Measurements from ENCODE around the gene NR1H3. TPM values are rescaled to one million over a fixed set of nuclear protein-coding genes. Genes with fewer than 3 reads are reported as not detected.

NR1H3 gene
- polyA plus RNA-seq, 1 of the 3 experiments (the other 2 are of a cell fraction): 7.3 TPM

GRCh38 chr11:47302853-47303252 lies 45.1 kb downstream of the NR1H3 start (continued):
- no peak for TF ChIP-seq FOSL2 (IDR thresholded peaks at IDR 0.05; ENCODE audit: borderline replicate concordance, low read depth)
- no peak for TF ChIP-seq EZH2phosphoT487 (IDR thresholded peaks at IDR 0.05; ENCODE audit: borderline replicate concordance, low read depth)
- TF ChIP-seq EP300 (IDR thresholded peaks at IDR 0.05; ENCODE audit: borderline replicate concordance in 1 of 2, low read depth in 1 of 2, low read length in 1 of 2): no peak
- no peak for TF ChIP-seq RXRA (IDR thresholded peaks at IDR 0.05; ENCODE audit: borderline replicate concordance, low read depth)
- TF ChIP-seq USF1 (IDR thresholded peaks at IDR 0.05; ENCODE audit: borderline replicate concordance, low read depth): no peak
- TF ChIP-seq PBX3 (IDR thresholded peaks at IDR 0.05): no peak
- no peak for TF ChIP-seq ZBTB33 (IDR thresholded peaks at IDR 0.05; ENCODE audit: borderline replicate concordance, low read depth)

- no peak for DNase-seq
- H3K9me2 ChIP-seq: no peaks in the 10 kb centered on the region
- H3K9ac ChIP-seq: no peak overlapping the region
- no peaks in the 10 kb centered on the region for H4K20me1 ChIP-seq (ENCODE audit: insufficient read depth)
- no peak overlapping the region for H3K4me3 ChIP-seq (ENCODE audit: low read depth in 2 of 2, low read length in 1 of 2)
- no CpG with 5 or more reads among the region's 3 CpGs for WGBS (ENCODE audit: low lambda C conversion rate)
- no peaks in the 10 kb centered on the region for H3F3A ChIP-seq (replicated peaks; ENCODE audit: insufficient read depth)
- TF ChIP-seq RXRA (IDR thresholded peaks at IDR 0.05; ENCODE audit: borderline replicate concordance, low read depth): no peak
- H2AFZ ChIP-seq (ENCODE audit: low read depth): no peak overlapping the region
- ChIA-PET POLR2A (no interaction called here), CTCF (interaction anchor here (1.4 to 1.8 kb wide), 2 partner anchors 68 to 129 kb away, joined by 7 read pairs; partner anchors contain the start of gene ARFGAP2)
- peaks cover 0 to 3% of the 10 kb centered on the region in 2 experiments; a peak in 1 of 4 replicates for H3K4me1 ChIP-seq (ENCODE audit: control insufficient read depth in 1 of 2, insufficient read depth in 2 of 2, low read depth in 1 of 2, low read length in 1 of 2)
- H3K27ac ChIP-seq (ENCODE audit: low read depth in 2 of 2, low read length in 1 of 2): no peak overlapping the region
- H3K79me2 ChIP-seq (ENCODE audit: insufficient read depth): no peaks in the 10 kb centered on the region
- no peak overlapping the region for H3K4me2 ChIP-seq
- no peaks in the 10 kb centered on the region for H3K27me3 ChIP-seq (ENCODE audit: insufficient read depth)
- H3K36me3 ChIP-seq (replicated peaks in 1 of 2; ENCODE audit: control insufficient read depth in 1 of 2, insufficient read depth in 2 of 2, low read length in 1 of 2): peaks cover 46 to 52% of the 10 kb centered on the region in 2 experiments
- H3K9me3 ChIP-seq: 0 out of 2 replicates have a peak, but pooled peaks cover 8% of the 10 kb centered on the region
These were observed 48.1 kb downstream of the NR1H3 start for GRCh38 chr11:47305734-47306483.

GRCh38 chr11:47306484-47306844 lies 48.7 kb downstream of the NR1H3 start:
- no peaks in the 10 kb centered on the region for H3K79me2 ChIP-seq (ENCODE audit: insufficient read depth)
- no peaks in the 10 kb centered on the region for H3K9me2 ChIP-seq
- 0 out of 2 replicates have a peak, but pooled peaks cover 3% of the 10 kb centered on the region for H3K9me3 ChIP-seq
- no peaks in the 10 kb centered on the region for H4K20me1 ChIP-seq (ENCODE audit: insufficient read depth)
- H3K4me2 ChIP-seq: no peak overlapping the region
- no peak overlapping the region for H3K27ac ChIP-seq (ENCODE audit: low read depth in 2 of 2, low read length in 1 of 2)
- H3K27me3 ChIP-seq (ENCODE audit: insufficient read depth): no peaks in the 10 kb centered on the region
- ChIA-PET CTCF (interaction anchor here (0.9 to 1.8 kb wide), 4 partner anchors 13 to 129 kb away, joined by 3 to 7 read pairs (median 5); partner anchors contain the start of gene ARFGAP2), POLR2A (interaction anchor here (0.6 kb wide), 1 partner anchor 17 kb away, joined by 3 read pairs; no protein-coding TSS in a partner anchor)
- H3K4me3 ChIP-seq (ENCODE audit: low read depth in 2 of 2, low read length in 1 of 2): no peak overlapping the region
- H2AFZ ChIP-seq (ENCODE audit: low read depth): no peak overlapping the region
- H3K36me3 ChIP-seq (replicated peaks in 1 of 2; ENCODE audit: control insufficient read depth in 1 of 2, insufficient read depth in 2 of 2, low read length in 1 of 2): peaks cover 51 to 52% of the 10 kb centered on the region in 2 experiments
- H3K9ac ChIP-seq: no peak overlapping the region
- H3K4me1 ChIP-seq (ENCODE audit: control insufficient read depth in 1 of 2, insufficient read depth in 2 of 2, low read depth in 1 of 2, low read length in 1 of 2): peaks cover 0 to 3% of the 10 kb centered on the region in 2 experiments; a peak in 1 of 4 replicates
- 96% methylated on average over 1 of the region's 1 CpG for WGBS (ENCODE audit: low lambda C conversion rate)
- H3F3A ChIP-seq (replicated peaks; ENCODE audit: insufficient read depth): no peaks in the 10 kb centered on the region
- no peak for DNase-seq
- TF ChIP-seq TAF1 (IDR thresholded peaks at IDR 0.05; ENCODE audit: borderline replicate concordance, low read depth, low read length): no peak
- no peak for TF ChIP-seq POLR2AphosphoS5 (IDR thresholded peaks at IDR 0.05; ENCODE audit: low read depth, low read length)
- no peak for TF ChIP-seq GATA2 (CRISPR knock-in tag; IDR thresholded peaks at IDR 0.05)
- TF ChIP-seq USF2 (IDR thresholded peaks at IDR 0.05; ENCODE audit: borderline replicate concordance, low read depth, low read length): no peak
- no peak for TF ChIP-seq EZH2phosphoT487 (IDR thresholded peaks at IDR 0.05; ENCODE audit: borderline replicate concordance, low read depth)
- TF ChIP-seq MEF2A (IDR thresholded peaks at IDR 0.05; ENCODE audit: borderline replicate concordance, low read depth): no peak
- no peak for TF ChIP-seq RCOR1 (IDR thresholded peaks at IDR 0.05; ENCODE audit: low read length)
- no peak for TF ChIP-seq TCF12 (IDR thresholded peaks at IDR 0.05)
- TF ChIP-seq GABPA (IDR thresholded peaks at IDR 0.05; ENCODE audit: low read depth): no peak
- no peak for TF ChIP-seq ELF1 (IDR thresholded peaks at IDR 0.05)
- TF ChIP-seq USF1 (IDR thresholded peaks at IDR 0.05; ENCODE audit: borderline replicate concordance, low read depth): no peak
- TF ChIP-seq FOSL2 (IDR thresholded peaks at IDR 0.05; ENCODE audit: borderline replicate concordance, low read depth): no peak
- TF ChIP-seq RFX5 (IDR thresholded peaks at IDR 0.05; ENCODE audit: low read length): no peak

Data from SK-N-SH (cell line).